ENCODE results near the gene SPATS2L.

The SPATS2L gene

GRCh38 chr2:200449149-200449548 lies 142.7 kb downstream of the SPATS2L start:
- DNase-seq, result no peak

- DNase-seq, result no peak
Observed at GRCh38 chr2:200450288-200450687, 143.8 kb downstream of the SPATS2L start.

- DNase-seq, result no peak
Observed at GRCh38 chr2:200451511-200451910, 145.0 kb downstream of the SPATS2L start.

- no peak for DNase-seq
Observed at GRCh38 chr2:200452377-200452776, 145.9 kb downstream of the SPATS2L start.

- DNase-seq, result no peak
Observed at GRCh38 chr2:200453142-200453852, 146.8 kb downstream of the SPATS2L start.

GRCh38 chr2:200453853-200454534 lies 147.5 kb downstream of the SPATS2L start:
- no peak for DNase-seq

GRCh38 chr2:200454927-200455801 lies 148.7 kb downstream of the SPATS2L start:
- DNase-seq, result no peak

- peak; percentile 39 for DNase-seq
Observed at GRCh38 chr2:200455958-200456421, 149.5 kb downstream of the SPATS2L start.

- DNase-seq, result no peak
Observed at GRCh38 chr2:200456567-200456966, 150.1 kb downstream of the SPATS2L start.

- no peak for DNase-seq
Observed at GRCh38 chr2:200459101-200459500, 152.6 kb downstream of the SPATS2L start.

- DNase-seq, result no peak
Observed at GRCh38 chr2:200461846-200462710, 155.6 kb downstream of the SPATS2L start.

GRCh38 chr2:200463452-200463851 lies 157.0 kb downstream of the SPATS2L start:
- no peak for DNase-seq

GRCh38 chr2:200466425-200467418 lies 160.2 kb downstream of the SPATS2L start:
- DNase-seq, result no peak

GRCh38 chr2:200467806-200468681 lies 161.6 kb downstream of the SPATS2L start:
- DNase-seq, result no peak

GRCh38 chr2:200469708-200470211 lies 163.3 kb downstream of the SPATS2L start:
- DNase-seq, result no peak

- no peak for DNase-seq
Observed at GRCh38 chr2:200470230-200470629, 163.7 kb downstream of the SPATS2L start.

GRCh38 chr2:200471324-200471848 lies 164.9 kb downstream of the SPATS2L start:
- no peak for DNase-seq

GRCh38 chr2:200471928-200472645 lies 165.6 kb downstream of the SPATS2L start:
- no peak for DNase-seq

All from NCI-H226 (cell line).